Adrenal gland (tissue), 5 donors: ENCODE data around the gene SOD3.

Source experiments
- CTCF ChIP-seq, 6 experiments: fragments of 450-650 bp in 4 of 6; fragments of 200-600 bp in 2 of 6; sonication (generic) in 1 of 6; IDR thresholded peaks; 1 replicate in 5 of 6; 2 replicates in 1 of 6; pipeline versions ENCODE4 v1.5.1 to v1.8.0; 2016 to 2021; ENCODE audit warnings: antibody characterized with exemption in 6 of 6, mild to moderate bottlenecking in 2 of 6, moderate library complexity in 1 of 6
- POLR2A ChIP-seq, 2 donors: fragments of 450-650 bp; IDR thresholded peaks; one replicate each; pipeline ENCODE4 v1.6.1; 2017; ENCODE audit warnings: antibody characterized with exemption in 2 of 2, mild to moderate bottlenecking in 2 of 2, moderate library complexity in 1 of 2
- donor health status: DM: no; HTN: no; CAD: no.

- TF ChIP-seq CTCF (IDR thresholded peaks at IDR 0.05), result no peak
- no peak for TF ChIP-seq POLR2A (IDR thresholded peaks at IDR 0.05)
These were observed 42.0 kb downstream of the SOD3 start for GRCh38 chr4:24837336-24837735.
